ENCODE results near the gene KPNA5.
"Not testable (repeated sequence)": the region's sequence is repeated elsewhere in the genome, so short reads cannot be mapped to it uniquely, and the experiment has no call there.

Gene KPNA5

DNA sequence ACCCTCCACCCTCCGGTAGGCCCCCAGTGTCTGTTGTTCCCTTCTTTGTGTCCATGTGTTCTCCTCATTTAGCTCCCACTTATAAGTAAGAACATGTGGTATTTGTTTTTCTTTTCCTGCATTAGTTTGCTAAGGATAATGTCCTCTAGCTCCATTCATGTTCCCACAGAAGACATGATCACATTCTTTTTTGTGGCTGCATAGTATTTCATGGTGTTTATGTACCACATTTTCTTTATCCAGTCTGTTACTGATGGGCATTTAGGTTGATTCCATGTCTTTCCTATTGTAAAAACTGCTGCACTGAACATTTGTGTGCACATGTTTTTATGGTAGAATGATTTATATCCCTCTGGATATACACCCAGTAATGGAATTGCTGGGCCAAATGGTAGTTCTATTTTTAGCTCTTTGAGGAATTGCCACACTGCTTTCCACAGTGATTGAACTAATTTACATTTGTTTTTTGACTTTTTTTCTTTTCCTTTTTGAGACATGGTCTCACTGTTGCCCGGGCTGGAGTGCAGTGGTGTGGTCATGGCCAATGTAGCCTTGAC, 4.5 kb downstream of the KPNA5 start:
- no peak overlapping the region for H2AK5ac ChIP-seq (ENCODE audit: low read length)

DNA sequence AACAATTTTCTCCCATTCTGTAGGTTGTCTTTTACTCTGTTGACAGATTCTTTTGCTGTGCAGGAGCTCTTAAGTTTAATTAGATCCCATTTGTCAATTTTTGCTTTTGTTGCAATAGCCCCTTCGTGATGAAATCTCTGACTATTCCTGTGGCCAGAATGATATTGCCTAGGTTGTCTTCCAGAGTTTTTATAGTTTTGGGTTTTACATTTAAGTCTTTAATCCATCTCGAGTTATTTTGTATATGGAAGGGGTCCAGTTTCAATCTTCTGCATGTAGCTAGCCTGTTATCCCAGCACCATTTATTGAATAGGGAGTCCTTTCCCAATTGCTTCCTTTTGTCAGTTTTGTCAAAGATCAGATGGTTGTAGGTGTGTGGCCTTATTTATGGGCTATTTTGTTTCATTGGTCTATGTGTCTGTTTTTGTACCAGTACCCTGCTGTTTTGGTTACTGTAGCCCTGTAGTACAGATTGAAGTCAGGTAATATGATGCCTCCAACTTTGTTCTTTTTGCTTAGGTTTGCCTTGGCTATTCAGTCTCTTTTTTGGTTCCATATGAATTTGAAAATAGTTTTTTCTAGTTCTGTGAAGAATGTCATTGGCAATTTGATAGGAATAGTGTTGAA, 5.6 kb downstream of the KPNA5 start:
- H3K4ac ChIP-seq (ENCODE audit: low read depth, low read length); H4K91ac ChIP-seq (ENCODE audit: low read depth, low read length); DNase-seq; H3K27me3 ChIP-seq (ENCODE audit: insufficient read depth, low read length); H2AK5ac ChIP-seq (ENCODE audit: low read length); H3K9ac ChIP-seq (ENCODE audit: low read length); H2BK5ac ChIP-seq (ENCODE audit: low read depth, low read length, poor library complexity); H2BK12ac ChIP-seq (ENCODE audit: low read length); H3K4me1 ChIP-seq (ENCODE audit: control insufficient read depth in 1 of 2, insufficient read depth in 2 of 2, low read length in 2 of 2); H2BK120ac ChIP-seq (ENCODE audit: insufficient read depth, low read length, poor library complexity); H4K12ac ChIP-seq (ENCODE audit: low read depth, low read length); H4K8ac ChIP-seq (ENCODE audit: low read depth, low read length); H3K79me2 ChIP-seq (ENCODE audit: control insufficient read depth, insufficient read depth, low read length, poor library complexity); H3K14ac ChIP-seq (ENCODE audit: low read length); H2AFZ ChIP-seq (ENCODE audit: insufficient read depth, low read length, poor library complexity); H3K36me3 ChIP-seq (ENCODE audit: control insufficient read depth in 1 of 2, insufficient read depth in 2 of 2, low read length in 2 of 2); H3K18ac ChIP-seq (ENCODE audit: low read length); H3K79me1 ChIP-seq (ENCODE audit: low read length); H3K4me2 ChIP-seq (ENCODE audit: low read length); H3K23ac ChIP-seq (ENCODE audit: low read length); H3K4me3 ChIP-seq (ENCODE audit: low read depth, low read length); H3K27ac ChIP-seq (ENCODE audit: low read depth, low read length); H3K9me3 ChIP-seq (ENCODE audit: insufficient read depth, low read depth, low read length): not testable (repeated sequence)
- WGBS (ENCODE audit: extremely low coverage, insufficient coverage, insufficient read length), result no CpG with 5 or more reads among the region's 2 CpGs

More for the DNA sequence above, 4.5 kb downstream of the KPNA5 start:
- Histone ChIP-seq H3K4me1 (ENCODE audit: control insufficient read depth in 1 of 2, insufficient read depth in 2 of 2, low read length in 2 of 2) (no peaks in the 10 kb centered on the region), H3K36me3 (ENCODE audit: control insufficient read depth in 1 of 2, insufficient read depth in 2 of 2, low read length in 2 of 2) (no peaks in the 10 kb centered on the region), H2BK12ac (ENCODE audit: low read length) (no peak overlapping the region), H3K27ac (ENCODE audit: low read depth, low read length) (no peak overlapping the region), H2BK5ac (ENCODE audit: low read depth, low read length, poor library complexity) (no peak overlapping the region), H2AFZ (ENCODE audit: insufficient read depth, low read length, poor library complexity) (no peak overlapping the region), H3K27me3 (ENCODE audit: insufficient read depth, low read length) (no peaks in the 10 kb centered on the region), H4K91ac (ENCODE audit: low read depth, low read length) (no peak overlapping the region), H3K4me3 (ENCODE audit: low read depth, low read length) (no peak overlapping the region), H3K79me1 (ENCODE audit: low read length) (peaks cover 3% of the 10 kb centered on the region), H3K9me3 (ENCODE audit: insufficient read depth, low read depth, low read length) (no peaks in the 10 kb centered on the region), H3K9ac (ENCODE audit: low read length) (no peak overlapping the region), H3K4ac (ENCODE audit: low read depth, low read length) (no peak overlapping the region), H3K18ac (ENCODE audit: low read length) (no peak overlapping the region), H3K14ac (ENCODE audit: low read length) (no peak overlapping the region), H4K12ac (ENCODE audit: low read depth, low read length) (no peak overlapping the region), H3K4me2 (ENCODE audit: low read length) (no peak overlapping the region), H4K8ac (ENCODE audit: low read depth, low read length) (no peak overlapping the region), H3K23ac (ENCODE audit: low read length) (no peak overlapping the region), H2BK120ac (ENCODE audit: insufficient read depth, low read length, poor library complexity) (no peak overlapping the region), H3K79me2 (ENCODE audit: control insufficient read depth, insufficient read depth, low read length, poor library complexity) (peaks cover 3% of the 10 kb centered on the region)
- no CpG with 5 or more reads among the region's 2 CpGs for WGBS (ENCODE audit: extremely low coverage, insufficient coverage, insufficient read length)
- no peak for DNase-seq

DNA sequence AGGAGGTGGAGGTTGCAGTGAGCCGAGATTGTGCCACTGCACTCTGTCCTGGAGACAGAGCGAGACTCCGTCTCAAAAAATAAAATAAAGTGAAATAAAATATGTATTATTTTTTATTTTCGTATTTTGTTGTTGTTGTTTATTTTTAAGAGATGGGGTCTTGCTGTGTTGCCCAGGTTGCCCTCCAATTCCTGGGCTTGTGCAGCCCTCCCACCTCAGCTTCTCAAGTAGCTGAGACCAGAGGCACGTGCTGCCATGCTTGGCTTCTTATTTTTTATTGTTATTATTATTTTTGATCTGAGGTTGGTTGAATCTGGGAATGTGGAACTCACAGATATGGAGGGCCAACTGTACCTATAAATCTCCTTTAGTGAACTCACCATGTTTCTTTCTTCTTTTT, 10.1 kb downstream of the KPNA5 start:
- Histone ChIP-seq H3K27ac (ENCODE audit: low read depth, low read length) (no peak overlapping the region), H4K91ac (ENCODE audit: low read depth, low read length) (no peak overlapping the region), H2BK12ac (ENCODE audit: low read length) (no peak overlapping the region), H3K23ac (ENCODE audit: low read length) (no peak overlapping the region), H3K18ac (ENCODE audit: low read length) (no peak overlapping the region), H3K4ac (ENCODE audit: low read depth, low read length) (no peak overlapping the region), H3K4me1 (ENCODE audit: control insufficient read depth in 1 of 2, insufficient read depth in 2 of 2, low read length in 2 of 2) (no peaks in the 10 kb centered on the region), H2AK5ac (ENCODE audit: low read length) (no peak overlapping the region), H2BK120ac (ENCODE audit: insufficient read depth, low read length, poor library complexity) (no peak overlapping the region), H3K4me2 (ENCODE audit: low read length) (no peak overlapping the region), H4K8ac (ENCODE audit: low read depth, low read length) (no peak overlapping the region), H3K27me3 (ENCODE audit: insufficient read depth, low read length) (no peaks in the 10 kb centered on the region), H2AFZ (ENCODE audit: insufficient read depth, low read length, poor library complexity) (no peak overlapping the region), H2BK5ac (ENCODE audit: low read depth, low read length, poor library complexity) (no peak overlapping the region), H3K4me3 (ENCODE audit: low read depth, low read length) (no peak overlapping the region), H3K14ac (ENCODE audit: low read length) (no peak overlapping the region), H3K36me3 (ENCODE audit: control insufficient read depth in 1 of 2, insufficient read depth in 2 of 2, low read length in 2 of 2) (no peaks in the 10 kb centered on the region), H3K9ac (ENCODE audit: low read length) (no peak overlapping the region), H3K79me1 (ENCODE audit: low read length) (no peaks in the 10 kb centered on the region), H3K79me2 (ENCODE audit: control insufficient read depth, insufficient read depth, low read length, poor library complexity) (no peaks in the 10 kb centered on the region), H3K9me3 (ENCODE audit: insufficient read depth, low read depth, low read length) (no peaks in the 10 kb centered on the region), H4K12ac (ENCODE audit: low read depth, low read length) (no peak overlapping the region)
- DNase-seq, result no peak
- WGBS (ENCODE audit: extremely low coverage, insufficient coverage, insufficient read length), result 100% methylated on average over 1 of the region's 5 CpGs

DNA sequence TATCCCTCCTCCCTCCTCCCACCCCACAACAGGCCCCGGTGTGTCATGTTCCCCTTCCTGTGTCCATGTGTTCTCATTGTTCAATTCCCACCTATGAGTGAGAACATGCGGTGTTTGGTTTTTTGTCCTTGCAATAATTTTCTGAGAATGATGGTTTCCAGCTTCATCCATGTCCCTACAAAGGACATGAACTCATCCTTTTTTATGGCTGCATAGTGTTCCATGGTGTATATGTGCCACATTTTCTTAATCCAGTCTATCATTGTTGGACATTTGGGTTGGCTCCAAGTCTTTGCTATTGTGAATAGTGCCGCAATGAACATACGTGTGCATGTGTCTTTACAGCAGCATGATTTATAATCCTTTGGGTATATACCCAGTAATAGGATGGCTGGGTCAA, 11.9 kb downstream of the KPNA5 start:
- not testable (repeated sequence) for H3K23ac ChIP-seq (ENCODE audit: low read length); H4K12ac ChIP-seq (ENCODE audit: low read depth, low read length)
- no CpG with 5 or more reads among the region's 4 CpGs for WGBS (ENCODE audit: extremely low coverage, insufficient coverage, insufficient read length)

More for the DNA sequence above, 11.9 kb downstream of the KPNA5 start:
- not testable (repeated sequence) for DNase-seq; H4K8ac ChIP-seq (ENCODE audit: low read depth, low read length); H3K4me3 ChIP-seq (ENCODE audit: low read depth, low read length); H2BK12ac ChIP-seq (ENCODE audit: low read length); H3K79me1 ChIP-seq (ENCODE audit: low read length); H4K91ac ChIP-seq (ENCODE audit: low read depth, low read length); H2BK120ac ChIP-seq (ENCODE audit: insufficient read depth, low read length, poor library complexity); H2AFZ ChIP-seq (ENCODE audit: insufficient read depth, low read length, poor library complexity); H2AK5ac ChIP-seq (ENCODE audit: low read length); H3K4ac ChIP-seq (ENCODE audit: low read depth, low read length); H3K9ac ChIP-seq (ENCODE audit: low read length); H3K79me2 ChIP-seq (ENCODE audit: control insufficient read depth, insufficient read depth, low read length, poor library complexity); H3K27me3 ChIP-seq (ENCODE audit: insufficient read depth, low read length); H3K27ac ChIP-seq (ENCODE audit: low read depth, low read length); H3K4me1 ChIP-seq (ENCODE audit: control insufficient read depth in 1 of 2, insufficient read depth in 2 of 2, low read length in 2 of 2); H3K36me3 ChIP-seq (ENCODE audit: control insufficient read depth in 1 of 2, insufficient read depth in 2 of 2, low read length in 2 of 2); H3K9me3 ChIP-seq (ENCODE audit: insufficient read depth, low read depth, low read length); H3K14ac ChIP-seq (ENCODE audit: low read length); H2BK5ac ChIP-seq (ENCODE audit: low read depth, low read length, poor library complexity); H3K18ac ChIP-seq (ENCODE audit: low read length); H3K4me2 ChIP-seq (ENCODE audit: low read length)
